Stimulated activated naive B cell treated with anti-CD40 and anti-IgM and Interleukin-4, amounts not matched to agents 10 μg/mL and 1 μg/mL and 100 μg/mL, for 72 hours (primary cell): ENCODE data around the gene MYH4.
A peak's percentile ranks its signal among the peaks of the same experiment; 100 is the strongest.

Experiments used
- ATAC-seq, 2 donors: fragments of 150-1000 bp; cut with Tn5 transposase; replicated peaks; 2 replicates each; pipeline ENCODE4 v1.10.0; 2021; ENCODE audit warnings: moderate library complexity in 1 of 2
- DNase-seq: peaks from one replicate; pipeline ENCODE4 v3.0.0; 2021
- H3K27ac Mint-ChIP-seq: one replicate; pipeline ENCODE4 v1.8.0; 2022; ENCODE audit warnings: mild to moderate bottlenecking, mixed read lengths
- H3K27me3 Mint-ChIP-seq, 2 donors: one replicate each; pipeline ENCODE4 v1.8.0; 2022; ENCODE audit warnings: mixed read lengths in 2 of 2
- H3K36me3 Mint-ChIP-seq, 2 donors: one replicate each; pipeline ENCODE4 v1.8.0; 2022; ENCODE audit warnings: mixed read lengths in 2 of 2, mild to moderate bottlenecking in 1 of 2
- H3K4me1 Mint-ChIP-seq, 2 donors: one replicate each; pipeline ENCODE4 v1.8.0; 2022; ENCODE audit warnings: mixed read lengths in 2 of 2, mild to moderate bottlenecking in 1 of 2
- H3K4me3 Mint-ChIP-seq, 2 donors: one replicate each; pipeline ENCODE4 v1.8.0; 2022; ENCODE audit warnings: mild to moderate bottlenecking in 2 of 2, mixed read lengths in 2 of 2, moderate library complexity in 1 of 2
- H3K9me3 Mint-ChIP-seq, 2 donors: one replicate each; pipeline ENCODE4 v1.8.0; 2022; ENCODE audit warnings: mixed read lengths in 2 of 2, mild to moderate bottlenecking in 1 of 2

MYH4 gene

GRCh38 chr17:10458701-10459100 is 10.7 kb downstream of the MYH4 start:
- H3K27me3 Mint-ChIP-seq = peaks cover 21 to 25% of the 10 kb centered on the region in 2 donors
- H3K4me3 Mint-ChIP-seq = no peak overlapping the region
- H3K27ac Mint-ChIP-seq = no peak overlapping the region
- H3K4me1 Mint-ChIP-seq = no peaks in the 10 kb centered on the region
- no peak for DNase-seq
- no peaks in the 10 kb centered on the region for H3K36me3 Mint-ChIP-seq
- no peaks in the 10 kb centered on the region for H3K9me3 Mint-ChIP-seq
- no peak for ATAC-seq

GRCh38 chr17:10457952-10458351 is 11.4 kb downstream of the MYH4 start:
- Mint-ChIP-seq H3K36me3 (no peaks in the 10 kb centered on the region), H3K4me1 (no peaks in the 10 kb centered on the region), H3K9me3 (no peaks in the 10 kb centered on the region), H3K27ac (no peak overlapping the region), H3K27me3 (peaks cover 21 to 25% of the 10 kb centered on the region in 2 donors), H3K4me3 (no peak overlapping the region)
- no peak for ATAC-seq
- no peak for DNase-seq

GRCh38 chr17:10447026-10447931 is 22.1 kb downstream of the MYH4 start:
- no peak for DNase-seq
- peaks cover 3% of the 10 kb centered on the region in 2 donors for H3K9me3 Mint-ChIP-seq
- H3K4me1 Mint-ChIP-seq = no peaks in the 10 kb centered on the region
- no peaks in the 10 kb centered on the region for H3K36me3 Mint-ChIP-seq
- peaks cover 21 to 22% of the 10 kb centered on the region in 2 donors for H3K27me3 Mint-ChIP-seq
- H3K27ac Mint-ChIP-seq = no peak overlapping the region
- no peak overlapping the region for H3K4me3 Mint-ChIP-seq
- ATAC-seq = no peak

DNA sequence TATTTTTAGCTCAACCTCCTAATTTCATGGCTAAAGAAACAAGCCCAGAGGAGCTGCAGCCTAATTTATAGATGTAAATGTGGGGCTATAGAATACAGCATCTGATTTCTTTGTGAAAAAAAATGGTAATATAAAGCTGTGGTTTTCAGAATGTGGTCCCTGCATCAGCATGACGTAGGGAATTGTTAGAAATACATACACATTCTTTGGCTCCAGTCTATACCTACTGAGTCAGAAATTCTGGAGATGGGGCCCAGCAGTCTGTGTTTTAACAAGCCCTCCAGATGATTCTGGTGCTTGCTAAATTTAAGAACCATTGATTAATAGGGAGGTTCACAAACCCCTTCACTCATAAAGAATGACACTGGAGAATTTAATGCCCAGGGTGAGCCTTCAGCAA is 29.5 kb downstream of the MYH4 start:
- Mint-ChIP-seq H3K27me3 (peaks cover 36 to 48% of the 10 kb centered on the region in 2 donors), H3K4me3 (no peak overlapping the region), H3K9me3 (peaks cover 4 to 6% of the 10 kb centered on the region in 2 donors), H3K4me1 (no peaks in the 10 kb centered on the region), H3K27ac (no peak overlapping the region), H3K36me3 (no peaks in the 10 kb centered on the region)
- ATAC-seq (no peak), DNase-seq (no peak)

- Mint-ChIP-seq H3K36me3 (no peaks in the 10 kb centered on the region), H3K27ac (no peak overlapping the region), H3K27me3 (peaks cover 28 to 57% of the 10 kb centered on the region in 2 donors), H3K4me1 (no peaks in the 10 kb centered on the region), H3K4me3 (no peak overlapping the region), H3K9me3 (peaks cover 10 to 15% of the 10 kb centered on the region in 2 donors)
- ATAC-seq = no peak
- DNase-seq = no peak
These were observed 34.3 kb downstream of the MYH4 start for GRCh38 chr17:10435096-10435495.

GRCh38 chr17:10429421-10430045 is 39.8 kb downstream of the MYH4 start:
- no peaks in the 10 kb centered on the region for H3K36me3 Mint-ChIP-seq
- H3K9me3 Mint-ChIP-seq = peaks cover 6 to 10% of the 10 kb centered on the region in 2 donors
- ATAC-seq (no peak), DNase-seq (no peak)
- no peak overlapping the region for H3K27ac Mint-ChIP-seq
- H3K4me1 Mint-ChIP-seq = no peaks in the 10 kb centered on the region
- H3K4me3 Mint-ChIP-seq = no peak overlapping the region
- peaks cover 9 to 31% of the 10 kb centered on the region in 2 donors for H3K27me3 Mint-ChIP-seq

- no peak overlapping the region for H3K4me3 Mint-ChIP-seq
- no peaks in the 10 kb centered on the region for H3K4me1 Mint-ChIP-seq
- peaks cover 9 to 29% of the 10 kb centered on the region in 2 donors for H3K27me3 Mint-ChIP-seq
- peaks cover 6 to 8% of the 10 kb centered on the region in 2 donors for H3K9me3 Mint-ChIP-seq
- H3K27ac Mint-ChIP-seq = no peak overlapping the region
- no peaks in the 10 kb centered on the region for H3K36me3 Mint-ChIP-seq
- ATAC-seq = no peak
- DNase-seq = no peak
These were observed 40.6 kb downstream of the MYH4 start for GRCh38 chr17:10428781-10429180.

DNA sequence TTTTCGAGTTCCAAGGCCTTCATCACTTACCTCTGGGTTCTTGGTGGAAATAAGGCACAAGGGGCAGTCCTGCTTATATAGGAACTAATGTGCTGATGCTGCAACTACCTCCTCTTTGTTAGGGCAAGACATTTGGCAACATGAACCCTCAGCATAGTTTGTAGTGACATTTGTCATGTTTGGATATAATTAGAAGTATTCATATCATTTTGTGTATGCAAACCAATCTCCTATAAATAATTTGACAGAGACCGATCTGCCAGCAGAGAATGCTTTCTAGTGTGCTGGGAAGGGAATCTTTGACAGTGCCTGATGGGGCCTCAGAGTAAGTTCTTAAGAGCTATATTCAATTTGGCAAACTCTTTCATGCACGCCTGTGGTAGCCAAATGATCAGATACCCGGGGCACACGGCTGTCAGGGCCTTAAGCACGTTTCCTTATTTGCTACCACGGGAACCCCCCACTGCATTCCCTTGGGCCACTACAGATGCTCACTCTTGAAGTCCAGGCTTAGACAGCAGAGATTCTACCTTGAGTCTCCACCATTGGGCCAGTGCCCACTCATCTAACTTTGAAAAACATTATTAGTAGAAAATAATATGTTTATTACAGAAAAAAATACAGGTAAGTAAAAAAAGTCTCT is 47.3 kb downstream of the MYH4 start, which contains the start of gene MYH8:
TSS of gene MYH8 (minus strand) at position 51 of the 643 bp plus-strand sequence. CDS start 1,723 bp downstream, outside the sequence.
- no peak within 1 kb of the TSS for H3K27ac Mint-ChIP-seq
- H3K9me3 Mint-ChIP-seq = peaks cover 0 to 1% of the 10 kb centered on the region in 2 donors
- ATAC-seq = peak; percentile 52 to 56
- H3K4me1 Mint-ChIP-seq = no peaks in the 10 kb centered on the region
- H3K4me3 Mint-ChIP-seq = no peak within 1 kb of the TSS
- H3K27me3 Mint-ChIP-seq = peaks cover 3 to 12% of the 10 kb centered on the region in 2 donors
- DNase-seq = no peak
- H3K36me3 Mint-ChIP-seq = no peaks in the 10 kb centered on the region

GRCh38 chr17:10421211-10421610 is 48.1 kb downstream of the MYH4 start:
- H3K4me1 Mint-ChIP-seq = no peaks in the 10 kb centered on the region
- no peak for DNase-seq
- H3K27ac Mint-ChIP-seq = no peak overlapping the region
- no peak for ATAC-seq
- peaks cover 0 to 1% of the 10 kb centered on the region in 2 donors for H3K9me3 Mint-ChIP-seq
- H3K36me3 Mint-ChIP-seq = no peaks in the 10 kb centered on the region
- peaks cover 0 to 12% of the 10 kb centered on the region in 2 donors for H3K27me3 Mint-ChIP-seq
- H3K4me3 Mint-ChIP-seq = no peak overlapping the region

- DNase-seq (no peak), ATAC-seq (no peak)
- peaks cover 4 to 12% of the 10 kb centered on the region in 2 donors for H3K27me3 Mint-ChIP-seq
- H3K9me3 Mint-ChIP-seq = peaks cover 0 to 1% of the 10 kb centered on the region in 2 donors
- no peaks in the 10 kb centered on the region for H3K4me1 Mint-ChIP-seq
- H3K27ac Mint-ChIP-seq = no peak overlapping the region
- no peaks in the 10 kb centered on the region for H3K36me3 Mint-ChIP-seq
- H3K4me3 Mint-ChIP-seq = no peak overlapping the region
These were observed 48.5 kb downstream of the MYH4 start for GRCh38 chr17:10420811-10421210.

DNA sequence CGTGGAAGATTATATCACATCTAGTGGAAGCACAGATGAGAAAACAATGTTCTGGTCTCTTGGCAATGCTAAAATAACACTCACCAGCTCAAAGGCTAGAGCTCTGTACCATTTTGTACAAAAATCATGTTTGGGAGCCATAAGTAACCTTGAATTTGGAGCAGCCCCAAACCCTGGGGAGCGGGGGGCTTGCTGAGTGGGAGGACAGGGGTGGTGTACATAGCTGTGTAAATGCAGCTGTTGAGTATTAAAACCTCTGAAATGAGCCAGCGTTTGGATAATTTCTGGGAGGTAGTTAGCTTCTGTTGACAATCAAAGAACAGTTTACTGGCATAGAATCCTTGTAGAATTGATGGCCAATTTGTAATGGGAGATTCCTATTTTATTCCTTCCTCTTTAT is 51.9 kb downstream of the MYH4 start:
- H3K9me3 Mint-ChIP-seq = no peaks in the 10 kb centered on the region
- no peak overlapping the region for H3K4me3 Mint-ChIP-seq

DNA sequence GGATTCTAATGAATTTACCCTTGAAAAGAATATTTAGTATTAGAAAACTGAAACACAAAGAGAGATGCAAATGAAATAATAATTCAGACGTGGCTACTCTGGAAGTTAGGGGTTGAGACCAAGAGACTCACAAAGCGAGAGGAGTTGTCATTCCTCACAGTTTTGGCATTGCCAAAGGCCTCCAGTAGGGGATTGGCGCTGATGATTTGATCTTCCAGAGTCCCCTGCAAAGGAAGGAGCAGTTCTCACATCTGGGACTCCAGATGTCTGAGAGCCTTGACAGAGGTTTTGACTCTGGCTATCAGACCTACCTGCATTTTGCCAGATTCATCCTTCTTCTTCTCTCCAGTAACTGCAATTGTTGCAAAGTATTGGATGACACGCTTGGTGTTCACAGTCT is 54.2 kb downstream of the MYH4 start:
- no peak for ATAC-seq
- Mint-ChIP-seq H3K27me3 (peaks cover 9 to 22% of the 10 kb centered on the region in 2 donors), H3K9me3 (no peaks in the 10 kb centered on the region), H3K4me1 (no peaks in the 10 kb centered on the region), H3K4me3 (no peak overlapping the region), H3K27ac (no peak overlapping the region), H3K36me3 (no peaks in the 10 kb centered on the region)
- no peak for DNase-seq

More for the DNA sequence above, 51.9 kb downstream of the MYH4 start:
- H3K36me3 Mint-ChIP-seq = no peaks in the 10 kb centered on the region
- no peak for ATAC-seq
- no peaks in the 10 kb centered on the region for H3K4me1 Mint-ChIP-seq
- H3K27ac Mint-ChIP-seq = no peak overlapping the region
- H3K27me3 Mint-ChIP-seq = peaks cover 9 to 22% of the 10 kb centered on the region in 2 donors
- no peak for DNase-seq

DNA sequence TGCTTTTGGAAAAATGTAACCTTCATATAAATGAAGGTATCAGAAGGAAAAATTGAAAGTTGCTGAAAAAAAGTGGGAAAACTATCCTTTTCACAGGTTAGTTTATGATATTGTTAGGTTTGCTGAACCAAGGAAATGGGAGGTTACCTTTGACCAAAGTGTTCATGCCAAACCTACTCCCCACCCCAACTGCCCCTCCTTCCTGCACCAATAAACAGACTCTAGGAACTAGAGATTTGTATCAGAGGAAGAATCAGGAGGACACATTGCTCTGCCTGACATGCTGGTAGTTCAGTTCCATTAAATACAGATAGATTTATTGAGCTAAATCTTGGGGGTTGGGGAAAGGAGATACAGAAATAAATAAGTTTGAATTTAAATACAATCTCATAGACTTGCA is 65.8 kb downstream of the MYH4 start:
- no peak overlapping the region for H3K27ac Mint-ChIP-seq
- ATAC-seq (no peak), DNase-seq (no peak)
- peaks cover 4 to 29% of the 10 kb centered on the region in 2 donors for H3K27me3 Mint-ChIP-seq
- no peak overlapping the region for H3K4me3 Mint-ChIP-seq
- H3K36me3 Mint-ChIP-seq = no peaks in the 10 kb centered on the region
- no peaks in the 10 kb centered on the region for H3K9me3 Mint-ChIP-seq
- H3K4me1 Mint-ChIP-seq = no peaks in the 10 kb centered on the region

GRCh38 chr17:10398352-10398751 is 71.0 kb downstream of the MYH4 start:
- Mint-ChIP-seq H3K27ac (no peak overlapping the region), H3K4me3 (no peak overlapping the region), H3K27me3 (peaks cover 12 to 27% of the 10 kb centered on the region in 2 donors), H3K4me1 (no peaks in the 10 kb centered on the region), H3K9me3 (no peaks in the 10 kb centered on the region), H3K36me3 (no peaks in the 10 kb centered on the region)
- DNase-seq (no peak), ATAC-seq (no peak)
